ENCODE data around the gene RFTN1.

Gene RFTN1

GRCh38 chr3:16334909-16335308 is 178.6 kb downstream of the RFTN1 start:
- Histone ChIP-seq H3K79me2 (ENCODE audit: control insufficient read depth, low read length) (peaks cover 91% of the 10 kb centered on the region), H4K20me1 (ENCODE audit: control insufficient read depth, insufficient read depth, low read depth, low read length) (peaks cover 3% of the 10 kb centered on the region; the same call in 1 of the 2 replicates), H3K9me2 (replicated peaks; ENCODE audit: control insufficient read depth, low read length) (no peaks in the 10 kb centered on the region), H3K9me3 (ENCODE audit: control insufficient read depth, insufficient read depth, low read length) (no peaks in the 10 kb centered on the region), H3K27me3 (ENCODE audit: control insufficient read depth, low read length) (no peaks in the 10 kb centered on the region), H3F3A (ENCODE audit: control insufficient read depth, insufficient read depth) (peaks cover 12% of the 10 kb centered on the region), H3K4me2 (ENCODE audit: low read length) (no peak overlapping the region), H3K36me3 (ENCODE audit: control insufficient read depth, low read length) (peaks cover 97% of the 10 kb centered on the region), H3K27ac (ENCODE audit: low read depth, low read length) (no peak overlapping the region), H3K4me1 (ENCODE audit: control insufficient read depth, low read length) (peaks cover 18% of the 10 kb centered on the region), H3K4me3 (ENCODE audit: low read length) (no peak overlapping the region)
- TF ChIP-seq EZH2phosphoT487 (IDR thresholded peaks at IDR 0.05; ENCODE audit: borderline replicate concordance, low read length) (no peak), CTCF (IDR thresholded peaks at IDR 0.05; ENCODE audit: low read depth, low read length, poor library complexity, severe bottlenecking) (no peak)

- H3K27ac ChIP-seq (ENCODE audit: low read depth, low read length) = no peak overlapping the region
- peaks cover 97% of the 10 kb centered on the region for H3K36me3 ChIP-seq (ENCODE audit: control insufficient read depth, low read length)
- no peaks in the 10 kb centered on the region for H3K9me3 ChIP-seq (ENCODE audit: control insufficient read depth, insufficient read depth, low read length)
- no peaks in the 10 kb centered on the region for H4K20me1 ChIP-seq (ENCODE audit: control insufficient read depth, insufficient read depth, low read depth, low read length)
- H3K27me3 ChIP-seq (ENCODE audit: control insufficient read depth, low read length) = no peaks in the 10 kb centered on the region
- H3K4me3 ChIP-seq (ENCODE audit: low read length) = no peak overlapping the region
- H3K9me2 ChIP-seq (replicated peaks; ENCODE audit: control insufficient read depth, low read length) = no peaks in the 10 kb centered on the region
- no peak for TF ChIP-seq CTCF (IDR thresholded peaks at IDR 0.05; ENCODE audit: low read depth, low read length, poor library complexity, severe bottlenecking)
- no peak for TF ChIP-seq EZH2phosphoT487 (IDR thresholded peaks at IDR 0.05; ENCODE audit: borderline replicate concordance, low read length)
- peaks cover 86% of the 10 kb centered on the region for H3K79me2 ChIP-seq (ENCODE audit: control insufficient read depth, low read length)
- no peak overlapping the region for H3K4me2 ChIP-seq (ENCODE audit: low read length)
- no peaks in the 10 kb centered on the region for H3K4me1 ChIP-seq (ENCODE audit: control insufficient read depth, low read length)
- peaks cover 9% of the 10 kb centered on the region for H3F3A ChIP-seq (ENCODE audit: control insufficient read depth, insufficient read depth)
Observed at GRCh38 chr3:16332904-16333426, 180.5 kb downstream of the RFTN1 start.

GRCh38 chr3:16331319-16331883 is 182.1 kb downstream of the RFTN1 start:
- Histone ChIP-seq H3F3A (ENCODE audit: control insufficient read depth, insufficient read depth) (peaks cover 9% of the 10 kb centered on the region), H3K9me3 (ENCODE audit: control insufficient read depth, insufficient read depth, low read length) (no peaks in the 10 kb centered on the region), H3K4me3 (ENCODE audit: low read length) (no peak overlapping the region), H3K27ac (ENCODE audit: low read depth, low read length) (no peak overlapping the region), H3K27me3 (ENCODE audit: control insufficient read depth, low read length) (no peaks in the 10 kb centered on the region), H3K4me1 (ENCODE audit: control insufficient read depth, low read length) (peaks cover 3% of the 10 kb centered on the region; the same call in 1 of the 2 replicates), H3K9me2 (replicated peaks; ENCODE audit: control insufficient read depth, low read length) (no peaks in the 10 kb centered on the region), H3K36me3 (ENCODE audit: control insufficient read depth, low read length) (peaks cover 95% of the 10 kb centered on the region), H3K4me2 (ENCODE audit: low read length) (no peak overlapping the region), H4K20me1 (ENCODE audit: control insufficient read depth, insufficient read depth, low read depth, low read length) (no peaks in the 10 kb centered on the region), H3K79me2 (ENCODE audit: control insufficient read depth, low read length) (peaks cover 84% of the 10 kb centered on the region)
- no peak for TF ChIP-seq CTCF (IDR thresholded peaks at IDR 0.05; ENCODE audit: low read depth, low read length, poor library complexity, severe bottlenecking)
- TF ChIP-seq EZH2phosphoT487 (IDR thresholded peaks at IDR 0.05; ENCODE audit: borderline replicate concordance, low read length) = no peak

All from DOHH2 (cell line).